Bone marrow (tissue), 2 donors: Measurements from ENCODE around the gene NKIRAS1.
"Not testable (repeated sequence)": the region's sequence is repeated elsewhere in the genome, so short reads cannot be mapped to it uniquely, and the experiment has no call there.

Experiments
- DNase-seq, 2 donors: peaks; one replicate each; lab custom pipeline; 2025; lab: John Stamatoyannopoulos, UW

NKIRAS1 gene

GRCh38 chr3:23940775-23941174 lies 24.0 kb upstream of the NKIRAS1 start:
- no peak for DNase-seq

- DNase-seq = no peak
These were observed 21.9 kb upstream of the NKIRAS1 start for GRCh38 chr3:23938688-23939087.

- no peak for DNase-seq
These were observed 20.5 kb upstream of the NKIRAS1 start for GRCh38 chr3:23937296-23937695.

- no peak for DNase-seq
These were observed 17.5 kb upstream of the NKIRAS1 start for GRCh38 chr3:23934253-23934652.

- DNase-seq = no peak
These were observed 15.8 kb upstream of the NKIRAS1 start for GRCh38 chr3:23932571-23932970.

- no peak for DNase-seq
These were observed 14.8 kb upstream of the NKIRAS1 start for GRCh38 chr3:23931597-23931996.

GRCh38 chr3:23928524-23928923 lies 11.7 kb upstream of the NKIRAS1 start:
- peak in 1 of 2 donors; percentile 41 for DNase-seq

- DNase-seq = no peak
These were observed 9.9 kb upstream of the NKIRAS1 start for GRCh38 chr3:23926736-23927135.

GRCh38 chr3:23926246-23926645 lies 9.5 kb upstream of the NKIRAS1 start:
- no peak for DNase-seq

GRCh38 chr3:23923786-23924185 lies 7.0 kb upstream of the NKIRAS1 start:
- no peak for DNase-seq

- no peak for DNase-seq
These were observed 4.3 kb upstream of the NKIRAS1 start for GRCh38 chr3:23921052-23921511.

- DNase-seq = no peak
These were observed 3.4 kb upstream of the NKIRAS1 start for GRCh38 chr3:23920151-23920655.

GRCh38 chr3:23919628-23920027 lies 2.8 kb upstream of the NKIRAS1 start:
- no peak for DNase-seq

GRCh38 chr3:23918331-23918730 lies 1.5 kb upstream of the NKIRAS1 start:
- DNase-seq = not testable (repeated sequence)

GRCh38 chr3:23917679-23918303 lies 1.0 kb upstream of the NKIRAS1 start:
- peak in 1 of 2 donors; percentile 53 for DNase-seq

- DNase-seq = no peak
These were observed 471 bp downstream of the NKIRAS1 start for GRCh38 chr3:23916152-23916885.

GRCh38 chr3:23915537-23916108 lies 1.2 kb downstream of the NKIRAS1 start:
- no peak for DNase-seq

GRCh38 chr3:23913873-23914743 lies 2.7 kb downstream of the NKIRAS1 start:
- no peak for DNase-seq

GRCh38 chr3:23913182-23913581 lies 3.6 kb downstream of the NKIRAS1 start:
- DNase-seq = no peak

GRCh38 chr3:23912335-23912734 lies 4.5 kb downstream of the NKIRAS1 start:
- not testable (repeated sequence) for DNase-seq

- DNase-seq = no peak
These were observed 5.4 kb downstream of the NKIRAS1 start for GRCh38 chr3:23911397-23911796.

- no peak for DNase-seq
These were observed 7.4 kb downstream of the NKIRAS1 start for GRCh38 chr3:23909341-23909740.
